Ecto neural progenitor cell (in vitro differentiated cells): ENCODE data around the gene FOXO6.

Source experiments
- DNase-seq: peaks from one replicate; pipeline ENCODE4 v3.0.0-alpha.2; 2018; ENCODE audit warnings: low spot score

The FOXO6 gene

GRCh38 chr1:41366455-41367287 lies 5.4 kb downstream of the FOXO6 start:
- DNase-seq = no peak

GRCh38 chr1:41367288-41367642 lies 6.0 kb downstream of the FOXO6 start:
- no peak for DNase-seq

GRCh38 chr1:41368366-41368765 lies 7.1 kb downstream of the FOXO6 start:
- no peak for DNase-seq

GRCh38 chr1:41368801-41369200 lies 7.6 kb downstream of the FOXO6 start:
- DNase-seq = no peak

GRCh38 chr1:41369531-41369930 lies 8.3 kb downstream of the FOXO6 start:
- no peak for DNase-seq

GRCh38 chr1:41370225-41370624 lies 9.0 kb downstream of the FOXO6 start:
- DNase-seq = no peak

- DNase-seq = no peak
Measured at GRCh38 chr1:41370756-41371420, 9.7 kb downstream of the FOXO6 start.

GRCh38 chr1:41371630-41372599 lies 10.7 kb downstream of the FOXO6 start:
- DNase-seq = peak; percentile 90

- no peak for DNase-seq
Measured at GRCh38 chr1:41372600-41372993, 11.4 kb downstream of the FOXO6 start.

GRCh38 chr1:41373373-41373772 lies 12.1 kb downstream of the FOXO6 start:
- no peak for DNase-seq

- no peak for DNase-seq
Measured at GRCh38 chr1:41374711-41375110, 13.5 kb downstream of the FOXO6 start.

- DNase-seq = no peak
Measured at GRCh38 chr1:41377397-41377796, 16.2 kb downstream of the FOXO6 start.

- DNase-seq = no peak
Measured at GRCh38 chr1:41378222-41378621, 17.0 kb downstream of the FOXO6 start.

- no peak for DNase-seq
Measured at GRCh38 chr1:41378999-41379737, 17.9 kb downstream of the FOXO6 start.

- DNase-seq = no peak
Measured at GRCh38 chr1:41379738-41380130, 18.5 kb downstream of the FOXO6 start.

GRCh38 chr1:41380195-41380594 lies 19.0 kb downstream of the FOXO6 start:
- DNase-seq = no peak

GRCh38 chr1:41380979-41381691 lies 19.9 kb downstream of the FOXO6 start:
- DNase-seq = no peak

- peak; percentile 72 for DNase-seq
Measured at GRCh38 chr1:41381692-41382479, 20.7 kb downstream of the FOXO6 start.

GRCh38 chr1:41382480-41383090 lies 21.4 kb downstream of the FOXO6 start:
- peak; percentile 62 for DNase-seq
